Keratinocyte (primary cell): ENCODE data around the gene SND1. TPM values are rescaled to one million over a fixed set of nuclear protein-coding genes. Genes with fewer than 3 reads are reported as not detected.

Experiments used
- DNase-seq: peaks from one replicate; pipeline ENCODE4 v3.0.0-alpha.2; 2011; ENCODE audit warnings: low read depth, missing footprints, low spot score
- FAIRE-seq: peaks from 2 replicates; lab custom pipeline; 2011; peaks lifted over from hg19 to GRCh38; lab: Jason Lieb, UNC
- H2AFZ ChIP-seq: 2 replicates; pipeline ENCODE4 v1.6.0; 2012; ENCODE audit warnings: low read length, control low read depth, inconsistent platforms; ENCODE audit not compliant: control insufficient read depth
- H3K27ac ChIP-seq: 2 replicates; pipeline ENCODE4 v1.5.1; 2011; ENCODE audit warnings: low read length; ENCODE audit not compliant: control insufficient read depth, insufficient read depth
- H3K27me3 ChIP-seq: 3 replicates; pipeline ENCODE4 v1.6.0; 2011; ENCODE audit warnings: low read length; ENCODE audit not compliant: control insufficient read depth, insufficient read depth; ENCODE audit errors: extremely low read depth
- H3K36me3 ChIP-seq, 2 experiments: 2 replicates in 1 of 2; 3 replicates in 1 of 2; pipeline ENCODE4 v1.5.1; 2011; ENCODE audit warnings: low read length in 2 of 2, mild to moderate bottlenecking in 1 of 2; ENCODE audit not compliant: control insufficient read depth in 2 of 2, insufficient read depth in 2 of 2; ENCODE audit errors: extremely low read depth in 1 of 2
- H3K4me1 ChIP-seq: 3 replicates; pipeline ENCODE4 v1.5.1; 2011; ENCODE audit warnings: low read length; ENCODE audit not compliant: control insufficient read depth, insufficient read depth; ENCODE audit errors: extremely low read depth
- H3K4me2 ChIP-seq: 3 replicates; pipeline ENCODE4 v1.6.0; 2011; ENCODE audit warnings: low read depth, low read length; ENCODE audit not compliant: control insufficient read depth, insufficient read depth; ENCODE audit errors: extremely low read depth
- H3K4me3 ChIP-seq, 3 experiments: fragments of 200-600 bp in 1 of 3; sonication (generic) in 1 of 3; 2 replicates in 2 of 3; 3 replicates in 1 of 3; pipeline ENCODE4 v1.5.1; 2011 to 2016; ENCODE audit warnings: low read length in 3 of 3, mild to moderate bottlenecking in 3 of 3, control low read depth in 2 of 3, inconsistent platforms in 1 of 3, low read depth in 1 of 3, mixed read lengths in 1 of 3, mixed run types in 1 of 3, moderate library complexity in 1 of 3; ENCODE audit not compliant: control insufficient read depth in 2 of 3, insufficient read depth in 2 of 3; ENCODE audit errors: extremely low read depth in 1 of 3
- H3K79me2 ChIP-seq: 2 replicates; pipeline ENCODE4 v1.6.0; 2012; ENCODE audit warnings: low read length; ENCODE audit not compliant: control insufficient read depth, insufficient read depth
- H3K9ac ChIP-seq: 3 replicates; pipeline ENCODE4 v1.6.0; 2011; ENCODE audit warnings: low read length; ENCODE audit not compliant: control insufficient read depth, insufficient read depth; ENCODE audit errors: extremely low read depth
- H3K9me1 ChIP-seq: 3 replicates; pipeline ENCODE4 v1.6.0; 2011; ENCODE audit warnings: low read length; ENCODE audit not compliant: control insufficient read depth, insufficient read depth; ENCODE audit errors: extremely low read depth
- H3K9me3 ChIP-seq: 2 replicates; pipeline ENCODE4 v1.5.1; 2012; ENCODE audit warnings: low read depth, low read length; ENCODE audit not compliant: control insufficient read depth
- H4K20me1 ChIP-seq: 3 replicates; pipeline ENCODE4 v1.6.0; 2011; ENCODE audit warnings: low read length; ENCODE audit not compliant: control insufficient read depth, insufficient read depth; ENCODE audit errors: extremely low read depth
- CTCF ChIP-seq, 3 experiments: IDR thresholded peaks in 1 of 3; conservative IDR thresholded peaks in 1 of 3; optimal IDR thresholded peaks in 1 of 3; 2 replicates in 2 of 3; 3 replicates in 1 of 3; pipeline versions ENCODE3 to v1.5.1; 2011; ENCODE audit warnings: low read length in 3 of 3, mild to moderate bottlenecking in 3 of 3, moderate library complexity in 2 of 3, control low read depth in 1 of 3, inconsistent platforms in 1 of 3; ENCODE audit not compliant: insufficient read depth in 2 of 3; ENCODE audit errors: extremely low read depth in 1 of 3
- EZH2 ChIP-seq: IDR thresholded peaks from one replicate; pipeline ENCODE4 v1.6.1; 2012; ENCODE audit warnings: inconsistent platforms, mild to moderate bottlenecking, low read length, moderate library complexity
- dilution Hi-C: fragments of 300-500 bp; cut with MboI; formaldehyde crosslinking; loops from one replicate; pipeline ENCODE4 v1.7.0; 2020; ENCODE audit warnings: low sequenced_read_pairs; ENCODE audit not compliant: extremely low pct_ligation_motif_present
- polyA plus RNA-seq, 5 experiments: library from polyadenylated mRNA; depleted of rRNA in 3 of 5; stranded (reverse) in 3 of 5; stranded (forward) in 1 of 5; unstranded in 1 of 5; fragments of >200 nt; gene quantifications; 1 replicate in 1 of 5; 2 replicates in 3 of 5; 3 replicates in 1 of 5; pipeline versions ENCODE4 v1.2.1 to v1.2.3, GENCODE V29; 2011 to 2012; ENCODE audit warnings: missing spikeins in 2 of 5, low read depth in 1 of 5, low replicate concordance in 1 of 5

SND1 gene
- polyA plus RNA-seq, 1 donor (not counting 4 experiments of a cell fraction or from before 2014, with no cell fraction given): 140 TPM

GRCh38 chr7:127780489-127780888, 128.5 kb downstream of the SND1 start:
- peaks cover 15% of the 10 kb centered on the region for H4K20me1 ChIP-seq
- no peak overlapping the region for H3K9ac ChIP-seq

GRCh38 chr7:127781081-127781480, 129.1 kb downstream of the SND1 start:
- H3K36me3 ChIP-seq: peaks cover 0 to 3% of the 10 kb centered on the region in 2 experiments
- no peaks in the 10 kb centered on the region for H3K27me3 ChIP-seq
- H3K9ac ChIP-seq: no peak overlapping the region
- H3K4me1 ChIP-seq: peaks cover 19% of the 10 kb centered on the region
- TF ChIP-seq EZH2 (no peak), CTCF (optimal IDR thresholded peaks at IDR 0.05 in 1 of 3, IDR thresholded peaks at IDR 0.05 in 1 of 3, conservative IDR thresholded peaks at IDR 0.05 in 1 of 3; ENCODE audit: extremely low read depth in 1 of 3, insufficient read depth in 2 of 3, low read length in 3 of 3) (no peak)
- H3K4me2 ChIP-seq: no peak overlapping the region
- H3K9me1 ChIP-seq: no peaks in the 10 kb centered on the region
- FAIRE-seq: no peak
- H4K20me1 ChIP-seq: peaks cover 15% of the 10 kb centered on the region
- H3K9me3 ChIP-seq: no peaks in the 10 kb centered on the region
- H2AFZ ChIP-seq: no peak overlapping the region
- no peak overlapping the region for H3K27ac ChIP-seq
- no peak for DNase-seq
- H3K4me3 ChIP-seq: no peak overlapping the region
- dilution Hi-C loops: no loop called here
- peaks cover 72% of the 10 kb centered on the region for H3K79me2 ChIP-seq

More at GRCh38 chr7:127780489-127780888, 128.5 kb downstream of the SND1 start:
- Histone ChIP-seq H3K4me1 (peaks cover 19% of the 10 kb centered on the region), H2AFZ (no peak overlapping the region), H3K9me3 (no peaks in the 10 kb centered on the region), H3K9me1 (no peaks in the 10 kb centered on the region), H3K36me3 (peaks cover 0 to 3% of the 10 kb centered on the region in 2 experiments), H3K4me3 (no peak overlapping the region), H3K27me3 (no peaks in the 10 kb centered on the region), H3K27ac (no peak overlapping the region), H3K4me2 (no peak overlapping the region), H3K79me2 (peaks cover 72% of the 10 kb centered on the region)
- FAIRE-seq (no peak), DNase-seq (no peak)
- dilution Hi-C loops: no loop called here
- TF ChIP-seq CTCF (optimal IDR thresholded peaks at IDR 0.05 in 1 of 3, IDR thresholded peaks at IDR 0.05 in 1 of 3, conservative IDR thresholded peaks at IDR 0.05 in 1 of 3; ENCODE audit: extremely low read depth in 1 of 3, insufficient read depth in 2 of 3, low read length in 3 of 3) (no peak), EZH2 (no peak)
